ENCODE measurements around the gene DTX2.
"Not testable (repeated sequence)": the region's sequence is repeated elsewhere in the genome, so short reads cannot be mapped to it uniquely, and the experiment has no call there.

The DTX2 gene

DNA sequence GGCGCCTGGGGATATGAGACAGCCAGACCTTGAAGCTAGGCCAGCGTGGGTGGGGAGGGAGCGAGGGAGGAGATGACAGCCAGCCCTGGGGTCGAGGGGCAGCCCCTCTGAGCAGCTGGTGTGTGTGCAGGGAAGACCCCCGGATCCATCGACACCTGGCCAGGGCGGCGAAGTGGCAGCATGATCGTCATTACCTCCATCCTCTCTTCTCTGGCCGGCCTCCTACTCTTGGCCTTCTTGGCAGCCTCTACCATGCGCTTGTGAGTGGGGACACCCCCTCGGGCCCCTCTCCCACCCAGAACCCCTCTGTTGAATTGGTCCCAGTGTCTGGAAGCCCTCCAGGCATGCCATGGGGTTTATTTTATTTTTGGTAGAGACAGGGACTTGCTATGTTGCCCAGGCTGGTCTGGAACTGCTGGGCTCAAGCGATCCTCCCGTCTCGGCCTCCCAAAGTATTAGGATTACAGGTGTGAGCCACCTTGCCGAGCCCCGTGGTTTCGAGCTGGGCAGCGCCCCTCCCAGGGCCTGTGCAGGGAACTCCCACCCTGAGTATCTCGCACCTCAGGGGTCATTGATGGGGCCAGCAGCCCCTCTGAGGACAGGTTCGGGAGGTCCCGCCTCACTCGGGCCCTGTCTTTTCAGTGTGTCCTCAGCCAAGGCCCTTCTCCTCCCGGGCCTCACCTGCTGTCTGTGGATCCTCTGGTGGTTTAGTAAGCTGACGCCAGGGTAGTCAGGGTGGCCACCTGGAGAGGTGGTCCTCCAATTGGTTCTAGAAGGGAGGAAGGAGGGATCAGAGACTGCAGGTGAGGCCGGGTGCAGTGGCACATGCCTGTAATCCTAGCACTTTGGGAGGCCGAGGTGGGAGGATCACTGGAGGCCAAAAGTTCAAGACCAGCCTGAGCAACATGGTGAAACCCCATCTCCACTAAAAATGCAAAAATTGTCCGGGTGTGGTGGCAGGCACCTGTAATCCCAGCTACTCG, 52.6 kb downstream of the DTX2 start:
- DNase-seq: no peak

DNA sequence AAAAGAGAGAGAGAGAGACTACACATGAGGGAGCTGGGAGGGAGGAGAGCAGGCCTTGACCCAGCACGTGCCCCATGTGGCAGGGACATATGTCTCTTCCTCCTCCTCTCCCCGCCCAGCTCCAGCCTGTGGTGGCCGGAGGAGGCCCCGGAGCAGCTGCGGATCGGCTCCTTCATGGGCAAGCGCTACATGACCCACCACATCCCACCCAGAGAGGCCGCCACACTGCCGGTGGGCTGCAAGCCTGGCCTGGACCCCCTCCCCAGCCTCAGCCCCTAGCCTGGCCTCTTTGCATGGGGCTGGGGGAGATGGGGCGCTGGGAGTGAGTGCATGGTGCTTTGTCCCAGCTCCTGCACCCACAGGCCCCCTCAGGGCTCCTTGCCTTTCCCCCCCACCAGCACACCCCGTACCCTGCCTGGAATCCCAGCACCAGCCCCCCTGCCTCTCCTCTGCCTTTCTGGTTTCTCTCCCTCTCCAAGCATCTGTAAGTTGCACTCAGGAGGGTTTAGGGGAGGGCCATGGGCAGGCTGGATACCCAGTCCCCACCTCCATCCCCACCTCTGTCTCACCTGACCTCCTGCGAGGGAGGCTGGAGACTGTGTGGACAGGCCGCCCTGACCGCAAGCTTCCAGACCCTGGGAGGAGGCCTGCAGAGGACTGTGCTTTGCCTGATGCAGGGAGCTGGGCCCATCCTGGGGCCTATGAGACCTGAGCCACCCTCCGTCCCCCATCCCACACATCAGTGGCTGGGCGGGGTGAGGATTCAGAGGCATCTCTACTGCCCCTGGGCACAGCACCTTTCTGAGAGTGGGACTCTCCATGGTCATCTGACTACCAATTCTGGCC, 53.6 kb downstream of the DTX2 start:
- no peak for DNase-seq

DNA sequence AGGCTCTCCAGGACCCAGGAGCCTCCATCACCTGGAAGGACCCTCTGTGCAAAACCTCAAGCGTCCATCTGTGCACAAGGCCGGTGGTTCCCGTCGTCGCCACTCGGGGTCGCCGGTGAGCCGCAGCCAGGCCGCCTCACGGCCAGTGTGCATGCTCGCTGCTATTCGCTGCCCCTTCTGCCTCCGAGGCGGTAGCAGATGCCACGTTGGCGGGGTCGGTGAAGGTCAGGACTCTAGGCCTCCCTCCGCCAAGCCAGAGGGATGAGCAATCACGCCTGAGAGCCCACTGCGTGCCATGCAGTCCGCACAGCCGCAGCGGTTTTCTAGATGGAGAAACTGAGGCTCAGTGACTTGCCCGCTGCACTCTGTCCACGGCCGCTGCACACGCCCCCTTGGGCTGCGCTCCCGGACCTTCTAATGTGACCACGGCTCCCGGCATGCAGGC, 54.5 kb downstream of the DTX2 start:
- no peak for DNase-seq

DNA sequence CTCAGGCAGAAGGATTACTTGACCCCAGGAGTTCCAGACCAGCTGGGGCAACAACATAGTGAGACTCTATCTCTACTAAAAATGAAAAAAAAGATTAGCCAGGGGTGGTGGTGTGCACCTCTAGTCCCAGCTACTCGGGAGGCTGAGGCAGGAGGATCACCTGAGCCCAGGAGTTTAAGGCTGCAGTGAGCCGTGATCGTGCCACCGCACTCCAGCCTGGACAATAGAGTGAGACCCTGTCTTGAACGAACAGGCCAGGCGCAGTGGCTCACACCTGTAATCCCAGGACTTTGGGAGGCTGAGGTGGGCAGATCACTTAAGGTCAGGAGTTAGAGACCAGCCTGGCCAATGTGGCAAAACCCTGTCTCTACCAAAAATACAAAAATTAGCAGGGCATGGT, 55.4 kb downstream of the DTX2 start:
- DNase-seq: not testable (repeated sequence)

DNA sequence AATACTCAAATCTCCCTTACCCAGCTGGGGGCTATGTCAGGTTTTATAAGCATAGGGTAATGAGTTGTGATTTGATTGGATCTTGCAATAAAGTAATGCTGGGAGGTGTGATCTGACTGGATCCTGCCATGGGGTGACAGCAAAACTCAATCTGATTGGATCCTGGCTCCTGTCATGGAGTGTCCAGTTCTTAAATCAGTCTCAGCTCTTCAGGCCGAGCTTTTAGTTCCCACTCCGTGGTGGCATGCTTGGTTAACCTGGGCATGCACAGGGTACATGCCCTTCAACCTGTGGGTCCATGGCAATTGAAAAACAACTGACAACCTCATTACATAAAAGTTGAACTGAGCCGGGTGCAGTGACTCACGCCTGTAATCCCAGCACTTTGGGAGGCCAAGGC, 64.7 kb downstream of the DTX2 start:
- not testable (repeated sequence) for DNase-seq

DNA sequence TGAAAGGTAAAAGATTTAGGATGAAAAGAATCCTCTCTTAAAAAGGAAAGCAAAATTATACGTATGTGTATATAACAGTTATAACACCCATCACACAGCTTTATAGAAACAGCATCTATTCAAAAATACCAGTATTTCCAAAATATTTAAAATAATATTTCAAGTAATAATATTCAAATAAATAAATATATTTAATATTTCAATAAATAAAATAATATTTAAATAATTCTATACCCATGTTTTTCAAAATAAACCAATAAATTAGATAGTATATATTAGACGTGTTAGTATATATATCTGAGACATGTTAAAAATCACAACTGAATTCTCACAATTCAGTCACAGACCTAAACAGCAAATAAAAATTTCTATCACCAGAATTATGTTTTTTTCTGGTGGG, 70.1 kb downstream of the DTX2 start:
- not testable (repeated sequence) for DNase-seq

DNA sequence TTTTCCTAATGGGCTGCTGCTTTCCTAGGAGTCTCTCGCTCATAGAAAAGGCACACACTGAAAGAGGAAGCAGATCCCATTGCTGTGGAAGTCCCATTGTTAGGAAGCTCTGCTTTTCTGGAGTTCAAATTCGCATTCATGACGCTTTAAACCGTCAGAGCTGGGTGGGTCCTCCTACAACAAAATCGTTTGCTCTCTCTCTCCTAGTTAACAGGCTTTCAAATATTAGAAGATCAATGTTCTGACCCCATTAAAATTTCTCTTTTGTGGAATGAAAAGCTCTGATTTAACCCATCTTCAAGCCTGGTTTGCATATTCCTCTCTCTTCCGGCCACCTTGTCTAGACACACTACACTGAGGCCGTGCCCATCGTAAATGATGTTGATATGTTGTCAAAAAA, 81.7 kb downstream of the DTX2 start, which contains the start of gene SPDYE16:
Gene SPDYE16 (minus strand): TSS at position 101 of the 400 bp plus-strand sequence. CDS start 1,838 bp downstream, outside the sequence.
- not testable (repeated sequence) for DNase-seq

DNA sequence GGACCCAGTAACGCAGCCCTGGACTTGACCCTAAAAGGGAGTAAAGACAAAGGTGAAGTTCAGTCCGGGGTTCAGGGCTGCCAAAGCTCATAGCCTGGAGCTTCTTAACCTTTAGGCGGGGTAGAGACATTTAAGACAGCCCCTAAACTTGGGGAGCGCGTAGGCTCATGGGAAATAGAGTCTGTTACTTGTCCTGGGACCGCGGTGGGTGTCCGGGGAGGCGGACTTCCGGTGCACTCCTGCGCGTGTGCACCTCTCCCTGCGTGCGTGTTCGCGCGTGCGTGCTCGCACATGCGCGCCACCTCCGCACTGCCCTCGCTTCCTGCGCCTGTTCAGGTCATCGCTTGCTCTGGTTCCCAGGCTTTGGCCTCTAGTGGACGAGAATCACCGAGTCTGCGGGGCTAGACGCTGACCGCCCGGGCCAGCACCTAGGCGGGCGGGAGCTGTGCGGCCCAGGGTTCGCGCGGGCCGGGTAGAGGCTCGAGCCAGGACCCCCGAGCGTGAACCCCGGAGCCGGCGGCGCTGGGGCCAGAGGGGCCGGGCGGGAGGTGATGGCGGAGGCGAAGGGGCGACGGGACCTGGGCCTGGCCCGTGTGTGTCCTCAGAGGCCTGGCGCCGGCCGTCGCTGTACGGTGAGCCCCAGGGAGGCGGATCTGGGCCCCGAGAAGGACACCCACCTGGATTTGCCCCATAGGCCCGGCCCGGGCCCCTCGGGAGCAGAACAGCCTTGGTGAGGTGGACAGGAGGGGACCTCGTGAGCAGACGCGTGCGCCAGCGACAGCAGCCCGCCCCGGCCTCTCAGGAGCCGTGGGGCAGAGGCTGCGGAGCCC, 87.7 kb downstream of the DTX2 start:
- peak; percentile 66 to 78 for DNase-seq

DNA sequence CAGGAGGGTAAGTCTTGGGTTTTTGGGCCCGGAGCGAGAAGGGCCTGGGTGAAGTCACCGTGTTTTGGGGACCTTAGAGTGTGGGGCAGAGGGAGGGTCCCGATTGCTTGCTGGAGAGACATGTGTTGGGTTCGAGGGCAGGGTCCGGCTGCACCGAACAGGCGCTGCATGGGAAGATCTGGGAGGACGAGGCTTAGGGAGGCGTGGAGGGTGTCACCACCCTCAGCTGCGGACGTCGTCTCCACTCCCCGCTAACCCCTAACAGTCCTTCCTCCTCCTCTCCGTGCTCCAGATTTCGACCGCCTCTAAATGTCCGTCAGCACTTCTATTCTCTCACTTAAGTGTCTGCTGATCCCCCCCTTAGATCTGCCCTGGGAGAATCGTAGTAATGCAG, 88.3 kb downstream of the DTX2 start:
- not testable (repeated sequence) for DNase-seq

DNA sequence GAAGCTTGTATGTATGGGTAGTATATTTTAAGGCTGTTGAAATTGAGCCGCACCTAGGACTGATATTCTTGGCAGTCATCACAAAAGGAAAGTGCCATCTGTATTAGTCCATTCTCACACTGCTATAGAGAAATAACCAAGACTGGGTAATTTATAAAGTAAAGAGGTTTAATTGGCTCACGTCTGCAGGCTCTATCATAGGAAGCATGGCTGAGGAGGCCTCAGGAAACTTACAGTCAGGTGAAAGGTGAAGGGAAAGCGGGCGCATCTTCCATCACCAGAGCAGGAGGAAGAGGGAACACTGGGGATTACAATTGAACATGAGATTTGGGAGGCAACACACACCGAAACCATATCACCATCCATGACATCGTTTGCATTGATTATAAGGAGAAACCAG, 90.5 kb downstream of the DTX2 start:
- DNase-seq: not testable (repeated sequence)

Measured in NCI-H1930 (cell line).